ENCODE data around the gene STOML2.

Gene STOML2

GRCh38 chr9:35071814-35072460, 31.0 kb downstream of the STOML2 start:
- FAIRE-seq, result no peak

DNA sequence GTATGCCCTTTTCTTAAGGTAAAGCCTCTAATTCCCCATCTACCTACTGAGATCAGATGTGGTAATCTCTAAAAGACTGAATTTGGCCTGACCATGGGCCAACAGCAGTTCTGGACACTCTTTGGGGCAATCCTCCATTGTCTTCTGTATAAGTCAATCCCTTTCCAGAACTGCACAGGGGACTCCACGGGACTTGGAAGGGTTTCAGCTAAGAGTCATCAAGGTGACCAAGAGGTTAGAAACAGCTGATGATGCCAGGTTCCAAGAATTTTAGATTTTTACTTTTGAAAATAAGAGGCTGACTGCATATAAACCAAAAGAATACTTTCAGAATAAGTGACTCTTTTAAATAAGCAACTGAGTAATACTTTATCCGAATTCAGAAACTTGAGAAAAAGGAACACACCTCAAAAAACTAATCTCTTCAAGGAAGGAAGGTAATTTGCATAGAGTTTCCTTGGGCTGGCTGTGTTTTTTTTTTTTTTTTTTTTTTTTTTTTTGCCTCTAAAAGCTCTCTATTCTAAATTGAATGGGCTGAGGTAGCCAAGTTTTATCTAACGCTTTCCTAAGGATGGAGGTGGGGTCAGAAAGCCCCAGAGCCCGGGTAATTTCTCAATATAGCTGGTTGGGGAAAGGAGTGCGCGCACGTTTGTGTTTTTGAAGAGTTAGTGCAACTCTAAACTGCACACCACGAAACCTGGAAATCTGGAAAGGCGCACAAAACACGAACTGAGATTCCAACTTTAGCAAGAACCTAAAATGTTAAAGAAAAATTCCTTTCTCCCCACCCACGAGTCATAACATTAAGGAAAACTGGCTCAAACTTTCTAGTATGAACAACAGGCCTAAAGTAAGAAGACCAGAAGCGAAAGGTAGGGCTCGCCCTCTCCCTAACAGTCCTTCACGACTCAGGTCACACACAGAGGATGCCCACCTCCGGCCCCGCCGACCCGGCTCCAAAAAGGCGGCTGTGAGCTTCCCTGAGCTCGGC, 31.8 kb downstream of the STOML2 start:
- no peak for FAIRE-seq

DNA sequence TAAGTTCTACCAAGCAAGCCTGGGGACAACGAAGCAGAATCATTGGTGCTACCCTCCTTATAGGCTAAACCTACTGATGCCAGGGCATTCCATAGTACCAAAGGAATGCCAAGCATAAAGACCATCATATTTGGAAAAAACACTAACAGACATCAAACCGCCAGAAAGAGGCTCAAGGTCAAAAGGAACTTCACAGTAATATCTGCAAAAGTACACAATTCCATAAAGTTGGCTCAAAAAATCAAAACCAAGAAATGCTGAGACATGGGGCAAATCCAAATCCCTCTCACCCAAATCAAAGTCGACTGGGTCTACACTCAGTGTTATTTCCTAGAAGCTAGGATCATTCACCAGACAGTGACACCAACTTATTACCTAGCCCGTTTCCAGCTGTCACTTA, 33.9 kb downstream of the STOML2 start:
- no peak for FAIRE-seq

GRCh38 chr9:35067056-35067455, 35.9 kb downstream of the STOML2 start:
- FAIRE-seq, result no peak

DNA sequence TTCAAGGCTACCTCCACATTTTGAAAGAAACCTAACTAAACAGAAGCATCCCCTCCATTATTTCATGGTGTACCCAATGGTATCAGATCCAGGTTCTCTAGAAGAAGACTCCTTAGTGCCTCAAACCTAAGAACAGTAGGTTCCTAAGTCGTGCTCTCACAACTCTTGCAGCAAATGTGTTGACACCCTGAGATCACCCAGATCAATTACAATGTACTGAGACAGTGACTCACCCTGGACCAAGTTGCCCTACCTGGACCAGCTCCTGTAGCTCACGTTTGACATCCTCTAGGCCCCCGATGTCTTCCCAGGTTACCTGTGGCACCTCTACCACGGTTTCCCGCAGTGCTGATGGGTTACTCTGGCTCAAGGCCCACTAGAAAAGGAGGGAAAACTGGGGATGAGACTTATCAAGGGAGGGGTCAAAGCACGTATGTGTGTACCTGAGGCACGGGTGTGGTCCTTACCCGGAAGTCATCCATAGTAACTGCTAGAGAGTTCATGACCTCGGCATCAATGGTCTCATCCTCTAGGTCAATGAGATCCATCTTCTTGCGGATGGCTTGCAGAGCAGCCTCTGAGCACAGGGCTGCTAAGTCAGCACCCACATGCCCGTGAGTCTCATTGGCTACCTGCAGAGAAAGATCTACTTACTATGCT, 42.3 kb downstream of the STOML2 start:
- no peak for FAIRE-seq

DNA sequence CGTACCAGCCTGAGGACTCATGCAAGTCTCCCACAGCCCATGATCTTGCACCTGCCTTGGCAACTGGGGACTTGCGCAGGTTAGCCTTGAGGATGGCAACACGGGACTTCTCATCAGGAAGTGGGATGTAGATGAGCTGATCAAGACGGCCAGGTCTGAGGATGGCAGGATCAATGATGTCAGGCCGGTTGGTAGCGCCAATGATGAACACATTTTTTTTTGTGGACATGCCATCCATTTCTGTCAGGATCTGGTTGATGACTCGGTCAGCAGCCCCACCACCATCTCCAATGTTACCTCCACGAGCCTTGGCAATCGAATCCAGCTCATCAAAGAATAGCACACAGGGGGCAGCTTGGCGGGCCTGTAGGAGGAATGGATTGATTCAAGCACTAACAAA, 43.5 kb downstream of the STOML2 start:
- FAIRE-seq, result no peak

GRCh38 chr9:35057271-35057620, 45.7 kb downstream of the STOML2 start:
- no peak for FAIRE-seq

DNA sequence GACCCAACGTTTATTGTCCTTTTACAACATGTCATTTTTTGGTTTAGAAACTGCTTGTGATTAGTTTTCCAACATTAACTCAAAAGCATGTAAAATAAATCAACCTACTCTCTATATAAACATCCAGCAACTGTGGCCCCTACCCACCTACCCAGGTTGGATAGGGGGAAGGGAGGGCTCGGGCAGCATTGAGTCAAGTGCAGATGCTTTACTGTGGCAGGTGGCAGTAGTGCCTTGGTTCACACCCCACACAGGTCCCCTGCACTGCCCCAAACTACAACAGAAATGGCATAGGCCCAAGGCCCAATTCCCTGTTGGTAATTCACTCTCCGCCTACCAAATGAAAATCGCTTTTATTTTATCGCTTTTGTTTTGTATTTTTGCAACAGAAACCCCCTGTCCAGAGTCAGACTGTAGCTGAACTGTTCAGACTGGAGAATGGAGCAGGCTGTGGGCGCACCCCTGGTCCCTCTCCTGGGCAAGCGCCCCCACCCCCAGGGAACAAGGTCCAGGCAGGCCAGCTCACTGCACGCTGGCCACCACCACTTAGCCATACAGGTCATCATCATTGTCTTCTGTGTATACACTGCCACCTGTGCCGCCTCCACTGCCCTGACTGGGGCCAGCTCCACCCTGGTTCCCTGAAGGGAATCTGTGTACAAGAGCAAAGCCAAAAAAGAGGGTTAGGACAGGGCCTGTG, 46.2 kb downstream of the STOML2 start:
- FAIRE-seq, result no peak

GRCh38 chr9:35054871-35055644, 47.9 kb downstream of the STOML2 start:
- FAIRE-seq, result no peak

DNA sequence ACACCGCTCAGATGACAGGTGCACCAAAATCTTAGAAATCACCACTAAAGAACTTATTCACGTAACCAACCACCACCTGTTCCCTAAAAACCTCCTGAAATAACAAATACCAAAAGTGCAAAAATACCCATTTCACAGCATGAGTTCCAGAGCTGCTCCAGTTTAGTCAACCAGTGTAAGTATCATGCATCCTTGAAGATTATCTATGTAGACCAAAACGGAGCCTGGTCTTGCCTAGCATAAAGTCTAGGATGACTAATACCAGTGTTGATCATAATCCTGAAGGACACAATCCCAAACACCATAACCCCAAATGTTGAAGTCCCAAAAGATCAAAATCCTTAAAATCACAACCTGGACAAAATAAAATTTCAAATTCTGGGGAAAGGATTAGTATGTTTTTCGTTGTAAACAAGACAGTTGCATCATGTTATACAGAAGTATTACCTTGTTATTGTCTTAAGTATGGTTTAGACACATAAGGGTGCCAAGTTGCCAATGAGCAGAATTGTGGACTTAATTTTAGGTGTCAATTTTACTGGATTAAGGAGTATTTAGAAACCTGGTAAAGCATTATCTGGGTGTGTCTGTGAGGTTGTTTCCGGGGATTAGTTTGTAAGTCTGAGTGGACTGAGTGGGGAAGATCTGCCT, 48.6 kb downstream of the STOML2 start:
- FAIRE-seq, result no peak

- FAIRE-seq, result no peak
Measured at GRCh38 chr9:35051069-35051967, 51.6 kb downstream of the STOML2 start.
